ENCODE data around the gene MRPS22. TPM values are rescaled to one million over a fixed set of nuclear protein-coding genes. Genes with fewer than 3 reads are reported as not detected.
"Not testable (repeated sequence)": the region's sequence is repeated elsewhere in the genome, so short reads cannot be mapped to it uniquely, and the experiment has no call there.

The MRPS22 gene
- total RNA-seq, 1 experiment from 2014 or later: 201 TPM

- in situ Hi-C loops (cut with HindIII; ENCODE audit: low sequenced_read_pairs): no loop called here
- no peak for DNase-seq (ENCODE audit: low spot score)
Observed at GRCh38 chr3:139326707-139327106, 17.1 kb upstream of the MRPS22 start.

- in situ Hi-C loops (cut with HindIII; ENCODE audit: low sequenced_read_pairs): no loop called here
- DNase-seq (ENCODE audit: low spot score): no peak
Observed at GRCh38 chr3:139327231-139327630, 16.6 kb upstream of the MRPS22 start.

GRCh38 chr3:139327861-139328260 lies 16.0 kb upstream of the MRPS22 start:
- no peak for DNase-seq (ENCODE audit: low spot score)
- in situ Hi-C loops (cut with HindIII; ENCODE audit: low sequenced_read_pairs): no loop called here

- DNase-seq (ENCODE audit: low spot score): no peak
- in situ Hi-C loops (cut with HindIII; ENCODE audit: low sequenced_read_pairs): no loop called here
Observed at GRCh38 chr3:139328356-139328755, 15.5 kb upstream of the MRPS22 start.

- in situ Hi-C loops (cut with HindIII; ENCODE audit: low sequenced_read_pairs): no loop called here
- peak; percentile 47 for DNase-seq (ENCODE audit: low spot score)
Observed at GRCh38 chr3:139329364-139329850, 14.4 kb upstream of the MRPS22 start.

GRCh38 chr3:139332092-139332491 lies 11.7 kb upstream of the MRPS22 start:
- in situ Hi-C loops (cut with HindIII; ENCODE audit: low sequenced_read_pairs): no loop called here

GRCh38 chr3:139334675-139335074 lies 9.1 kb upstream of the MRPS22 start:
- in situ Hi-C loops (cut with HindIII; ENCODE audit: low sequenced_read_pairs); DNase-seq (ENCODE audit: low spot score): not testable (repeated sequence)

More at GRCh38 chr3:139332092-139332491, 11.7 kb upstream of the MRPS22 start:
- no peak for DNase-seq (ENCODE audit: low spot score)

- no peak for DNase-seq (ENCODE audit: low spot score)
- in situ Hi-C loops (cut with HindIII; ENCODE audit: low sequenced_read_pairs): no loop called here
Observed at GRCh38 chr3:139338405-139338804, 5.4 kb upstream of the MRPS22 start.

GRCh38 chr3:139339219-139339906 lies 4.5 kb upstream of the MRPS22 start:
- DNase-seq (ENCODE audit: low spot score): no peak
- in situ Hi-C loops (cut with HindIII; ENCODE audit: low sequenced_read_pairs): no loop called here

- in situ Hi-C loops (cut with HindIII; ENCODE audit: low sequenced_read_pairs): no loop called here
- DNase-seq (ENCODE audit: low spot score): no peak
Observed at GRCh38 chr3:139340784-139341183, 3.0 kb upstream of the MRPS22 start.

- no peak for DNase-seq (ENCODE audit: low spot score)
- in situ Hi-C loops (cut with HindIII; ENCODE audit: low sequenced_read_pairs): no loop called here
Observed at GRCh38 chr3:139342054-139342453, 1.8 kb upstream of the MRPS22 start.

GRCh38 chr3:139346771-139347170 lies 3.0 kb downstream of the MRPS22 start:
- in situ Hi-C loops (cut with HindIII; ENCODE audit: low sequenced_read_pairs): no loop called here
- DNase-seq (ENCODE audit: low spot score): no peak

GRCh38 chr3:139353920-139354556 lies 10.2 kb downstream of the MRPS22 start:
- in situ Hi-C loops (cut with HindIII; ENCODE audit: low sequenced_read_pairs): no loop called here

GRCh38 chr3:139354661-139355060 lies 10.8 kb downstream of the MRPS22 start:
- in situ Hi-C loops (cut with HindIII; ENCODE audit: low sequenced_read_pairs): no loop called here
- DNase-seq (ENCODE audit: low spot score): no peak

More at GRCh38 chr3:139353920-139354556, 10.2 kb downstream of the MRPS22 start:
- peak; percentile 36 for DNase-seq (ENCODE audit: low spot score)

GRCh38 chr3:139355476-139355875 lies 11.7 kb downstream of the MRPS22 start:
- in situ Hi-C loops (cut with HindIII; ENCODE audit: low sequenced_read_pairs): no loop called here
- no peak for DNase-seq (ENCODE audit: low spot score)

- DNase-seq (ENCODE audit: low spot score): no peak
- in situ Hi-C loops (cut with HindIII; ENCODE audit: low sequenced_read_pairs): no loop called here
Observed at GRCh38 chr3:139355891-139356290, 12.1 kb downstream of the MRPS22 start.

- in situ Hi-C loops (cut with HindIII; ENCODE audit: low sequenced_read_pairs): no loop called here
Observed at GRCh38 chr3:139357899-139358298, 14.1 kb downstream of the MRPS22 start.

GRCh38 chr3:139358841-139359562 lies 15.2 kb downstream of the MRPS22 start:
- in situ Hi-C loops (cut with HindIII; ENCODE audit: low sequenced_read_pairs): no loop called here

More at GRCh38 chr3:139357899-139358298, 14.1 kb downstream of the MRPS22 start:
- DNase-seq (ENCODE audit: low spot score): no peak

GRCh38 chr3:139361276-139361675 lies 17.5 kb downstream of the MRPS22 start:
- DNase-seq (ENCODE audit: low spot score): no peak
- in situ Hi-C loops (cut with HindIII; ENCODE audit: low sequenced_read_pairs): no loop called here

More at GRCh38 chr3:139358841-139359562, 15.2 kb downstream of the MRPS22 start:
- DNase-seq (ENCODE audit: low spot score): peak; percentile 11

GRCh38 chr3:139364549-139364948 lies 20.7 kb downstream of the MRPS22 start:
- DNase-seq (ENCODE audit: low spot score): no peak
- in situ Hi-C loops (cut with HindIII; ENCODE audit: low sequenced_read_pairs): no loop called here

Data from G401 (cell line).